OCI-LY1 (cell line): ENCODE measurements around the gene TTC39C.

Experiments
- H2AFZ ChIP-seq: fragments of 200-600 bp; sonication (generic), shearing (Covaris generic); 2 replicates; pipeline ENCODE4 v1.6.0; 2014; ENCODE audit warnings: antibody characterized with exemption, mild to moderate bottlenecking, low read length
- H3F3A ChIP-seq: fragments of 200-600 bp; sonication (generic), shearing (Covaris generic); 2 replicates; pipeline ENCODE4 v1.6.0; 2014; ENCODE audit warnings: mild to moderate bottlenecking, antibody characterized with exemption, low read length, moderate library complexity; ENCODE audit not compliant: insufficient read depth
- H3K27ac ChIP-seq: fragments of 200-600 bp; sonication (generic); 2 replicates; pipeline ENCODE4 v1.5.1; 2014; ENCODE audit warnings: low read length, mixed run types, mild to moderate bottlenecking, low read depth; ENCODE audit not compliant: poor library complexity, severe bottlenecking
- H3K27me3 ChIP-seq: fragments of 200-600 bp; sonication (generic); 2 replicates; pipeline ENCODE4 v1.6.0; 2014; ENCODE audit warnings: antibody characterized with exemption, mild to moderate bottlenecking, low read length, moderate library complexity; ENCODE audit not compliant: insufficient read depth
- H3K36me3 ChIP-seq: fragments of 200-600 bp; sonication (generic); 2 replicates; pipeline ENCODE4 v1.6.1; 2014; ENCODE audit warnings: mild to moderate bottlenecking, antibody characterized with exemption, low read length, moderate library complexity, mixed read lengths; ENCODE audit not compliant: insufficient read depth
- H3K4me1 ChIP-seq: fragments of 200-600 bp; sonication (generic); 2 replicates; pipeline ENCODE4 v1.5.1; 2014; ENCODE audit warnings: mild to moderate bottlenecking, low read length, moderate library complexity; ENCODE audit not compliant: insufficient read depth, severe bottlenecking
- H3K4me2 ChIP-seq: fragments of 200-600 bp; sonication (generic), shearing (Covaris generic); 2 replicates; pipeline ENCODE4 v1.6.1; 2014; ENCODE audit warnings: low read length
- H3K4me3 ChIP-seq: fragments of 200-600 bp; sonication (generic); 2 replicates; pipeline ENCODE4 v1.5.1; 2014; ENCODE audit warnings: low read length, low read depth, mild to moderate bottlenecking, mixed read lengths; ENCODE audit not compliant: poor library complexity, severe bottlenecking
- H3K79me2 ChIP-seq: fragments of 200-600 bp; shearing (Covaris generic); 2 replicates; pipeline ENCODE4 v1.6.1; 2016; ENCODE audit warnings: mixed run types, low read length, mixed read lengths; ENCODE audit not compliant: insufficient read depth
- H3K9ac ChIP-seq: fragments of 200-600 bp; sonication (generic), shearing (Covaris generic); 2 replicates; pipeline ENCODE4 v1.6.1; 2014; ENCODE audit warnings: mild to moderate bottlenecking, low read length, mixed read lengths
- H3K9me2 ChIP-seq: fragments of 200-600 bp; sonication (generic), shearing (Covaris generic); 2 replicates; pipeline ENCODE4 v1.6.1; 2014; ENCODE audit warnings: low read depth, mild to moderate bottlenecking, low read length, mixed read lengths
- H3K9me3 ChIP-seq: fragments of 200-600 bp; shearing (Covaris generic); 2 replicates; pipeline ENCODE4 v1.6.1; 2014; ENCODE audit warnings: low read length, mixed read lengths
- H4K20me1 ChIP-seq: fragments of 200-600 bp; sonication (generic), shearing (Covaris generic); 2 replicates; pipeline ENCODE4 v1.6.0; 2016; ENCODE audit warnings: mild to moderate bottlenecking, low read length; ENCODE audit not compliant: insufficient read depth
- EZH2 ChIP-seq: fragments of 200-600 bp; sonication (generic), shearing (Covaris generic); IDR thresholded peaks from 2 replicates; pipeline ENCODE4 v1.8.0; 2017; ENCODE audit warnings: borderline replicate concordance, mixed run types, mild to moderate bottlenecking, antibody characterized with exemption, low read length, moderate library complexity, mixed read lengths
- TF ChIP-seq, protein P1 (sequence below): fragments of 200-600 bp; sonication (generic), shearing (Covaris generic); IDR thresholded peaks from 2 replicates; pipeline ENCODE4 v1.5.1; 2017; ENCODE audit warnings: mild to moderate bottlenecking, antibody characterized with exemption, low read length, moderate library complexity, mixed read lengths

The TTC39C gene

DNA sequence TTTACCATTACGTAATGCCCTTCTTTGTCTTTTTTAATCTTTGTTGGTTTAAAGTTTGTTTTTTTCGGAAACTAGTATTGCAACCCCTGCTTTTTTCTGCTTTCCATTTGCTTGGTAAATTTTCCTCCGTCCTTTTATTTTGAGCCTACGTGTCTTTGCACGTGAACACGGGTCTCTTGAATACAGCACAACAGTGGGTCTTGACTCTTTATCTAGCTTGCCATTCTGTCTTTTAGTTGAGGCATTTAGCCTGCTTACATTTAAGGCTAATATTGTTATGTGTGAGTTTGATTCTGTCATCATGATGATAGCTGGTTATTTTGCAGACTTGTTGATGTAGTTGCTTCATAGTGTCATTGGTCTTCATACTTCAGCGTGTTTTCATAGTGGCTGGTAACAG, 37.5 kb upstream of the TTC39C start:
- H3K36me3 ChIP-seq, result no peaks in the 10 kb centered on the region
- H3K9me3 ChIP-seq, result no peaks in the 10 kb centered on the region
- TF ChIP-seq EZH2, result no peak
- TF ChIP-seq, protein P1, sequence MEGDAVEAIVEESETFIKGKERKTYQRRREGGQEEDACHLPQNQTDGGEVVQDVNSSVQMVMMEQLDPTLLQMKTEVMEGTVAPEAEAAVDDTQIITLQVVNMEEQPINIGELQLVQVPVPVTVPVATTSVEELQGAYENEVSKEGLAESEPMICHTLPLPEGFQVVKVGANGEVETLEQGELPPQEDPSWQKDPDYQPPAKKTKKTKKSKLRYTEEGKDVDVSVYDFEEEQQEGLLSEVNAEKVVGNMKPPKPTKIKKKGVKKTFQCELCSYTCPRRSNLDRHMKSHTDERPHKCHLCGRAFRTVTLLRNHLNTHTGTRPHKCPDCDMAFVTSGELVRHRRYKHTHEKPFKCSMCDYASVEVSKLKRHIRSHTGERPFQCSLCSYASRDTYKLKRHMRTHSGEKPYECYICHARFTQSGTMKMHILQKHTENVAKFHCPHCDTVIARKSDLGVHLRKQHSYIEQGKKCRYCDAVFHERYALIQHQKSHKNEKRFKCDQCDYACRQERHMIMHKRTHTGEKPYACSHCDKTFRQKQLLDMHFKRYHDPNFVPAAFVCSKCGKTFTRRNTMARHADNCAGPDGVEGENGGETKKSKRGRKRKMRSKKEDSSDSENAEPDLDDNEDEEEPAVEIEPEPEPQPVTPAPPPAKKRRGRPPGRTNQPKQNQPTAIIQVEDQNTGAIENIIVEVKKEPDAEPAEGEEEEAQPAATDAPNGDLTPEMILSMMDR, result no peak
- no peak overlapping the region for H3K4me3 ChIP-seq
- no peaks in the 10 kb centered on the region for H3K79me2 ChIP-seq
- H3K4me1 ChIP-seq, result no peaks in the 10 kb centered on the region
- no peaks in the 10 kb centered on the region for H3K27me3 ChIP-seq
- H3K27ac ChIP-seq, result no peak overlapping the region
- H2AFZ ChIP-seq, result no peak overlapping the region
- no peak overlapping the region for H3K9ac ChIP-seq
- H3K9me2 ChIP-seq, result no peaks in the 10 kb centered on the region
- no peaks in the 10 kb centered on the region for H4K20me1 ChIP-seq
- H3K4me2 ChIP-seq, result no peak overlapping the region
- no peaks in the 10 kb centered on the region for H3F3A ChIP-seq

DNA sequence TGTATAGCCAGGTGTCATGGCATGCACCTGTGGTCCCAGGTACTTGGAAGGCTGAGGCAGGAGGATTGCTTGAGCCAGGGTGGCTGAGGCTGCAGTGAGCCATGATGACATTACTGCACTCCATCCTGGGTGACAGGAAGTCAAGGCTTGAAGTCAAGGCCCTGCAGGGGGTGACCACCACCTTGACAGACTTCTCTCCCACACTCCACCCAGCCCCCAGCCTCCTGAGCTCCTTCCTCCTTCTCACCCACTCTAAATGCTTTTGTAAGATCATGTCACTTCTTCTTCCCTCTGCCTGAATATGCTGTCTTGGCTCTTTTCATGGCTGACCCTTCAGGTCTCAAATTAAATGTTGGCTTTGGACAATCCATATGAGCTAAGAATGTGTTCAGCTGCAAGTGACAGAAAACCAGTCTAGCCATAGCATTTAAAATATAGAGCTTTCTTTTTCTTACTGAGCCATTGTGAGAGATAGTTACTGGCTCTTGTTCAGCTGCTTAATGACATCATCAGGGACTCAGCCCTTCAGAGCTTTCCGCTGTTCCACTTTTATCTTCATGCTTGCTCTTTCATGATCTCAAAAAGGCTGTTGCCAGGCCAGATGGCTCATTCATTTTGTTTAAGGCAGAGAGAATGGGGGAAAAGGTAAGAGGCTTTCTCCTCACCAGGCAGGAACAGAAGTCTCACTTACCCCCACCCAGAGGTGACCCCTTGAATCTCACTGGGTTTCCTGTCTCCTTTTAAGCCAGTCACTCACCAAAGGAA, 36.7 kb upstream of the TTC39C start:
- TF ChIP-seq, protein P1, result no peak
- H3K27ac ChIP-seq, result no peak overlapping the region
- no peak overlapping the region for H3K9ac ChIP-seq
- no peaks in the 10 kb centered on the region for H3K9me3 ChIP-seq
- H3K4me3 ChIP-seq, result no peak overlapping the region
- H3F3A ChIP-seq, result no peaks in the 10 kb centered on the region
- H4K20me1 ChIP-seq, result no peaks in the 10 kb centered on the region
- no peaks in the 10 kb centered on the region for H3K4me1 ChIP-seq
- no peak overlapping the region for H2AFZ ChIP-seq
- no peaks in the 10 kb centered on the region for H3K9me2 ChIP-seq
- no peaks in the 10 kb centered on the region for H3K36me3 ChIP-seq
- no peaks in the 10 kb centered on the region for H3K79me2 ChIP-seq
- no peaks in the 10 kb centered on the region for H3K27me3 ChIP-seq
- no peak overlapping the region for H3K4me2 ChIP-seq

DNA sequence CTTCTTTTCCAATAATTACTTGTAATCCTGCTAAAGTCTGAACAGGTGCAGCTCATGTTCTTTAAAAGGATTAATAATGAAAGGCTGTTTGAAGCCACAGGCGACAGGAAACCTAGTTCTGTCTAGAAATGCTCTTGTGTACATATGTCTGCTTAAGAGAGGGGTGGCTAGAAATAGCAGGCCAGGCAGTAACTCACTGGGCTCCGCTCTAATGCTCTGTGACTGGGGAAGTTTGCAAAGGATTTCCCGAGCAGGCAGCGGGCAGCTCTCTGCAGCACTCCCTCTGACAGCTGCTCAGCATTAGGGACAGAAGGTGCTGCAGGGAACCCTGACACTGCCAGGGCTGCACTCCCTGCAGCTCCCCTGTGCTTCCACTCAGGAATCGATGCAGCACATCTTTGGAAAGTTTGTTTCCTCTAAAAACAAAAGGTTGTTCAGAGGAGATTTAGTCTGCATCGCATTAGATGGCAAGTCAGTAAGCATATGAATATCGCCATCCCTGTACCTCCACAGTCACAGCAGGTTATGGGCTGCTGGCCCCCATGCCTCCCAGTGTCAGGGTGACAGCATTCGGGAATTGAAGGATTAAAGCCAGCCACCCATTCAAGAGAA, 33.1 kb upstream of the TTC39C start:
- Histone ChIP-seq H3K36me3 (no peaks in the 10 kb centered on the region), H3K4me1 (no peaks in the 10 kb centered on the region), H4K20me1 (no peaks in the 10 kb centered on the region), H3K27me3 (no peaks in the 10 kb centered on the region), H3K9ac (no peak overlapping the region), H3K27ac (no peak overlapping the region), H3K4me3 (no peak overlapping the region), H3K79me2 (no peaks in the 10 kb centered on the region), H3K4me2 (no peak overlapping the region), H3K9me3 (no peaks in the 10 kb centered on the region), H2AFZ (no peak overlapping the region), H3F3A (no peaks in the 10 kb centered on the region), H3K9me2 (no peaks in the 10 kb centered on the region)
- TF ChIP-seq, protein P1, result no peak
- TF ChIP-seq EZH2, result no peak
